ENCODE data around the gene RAB8B. TPM values are rescaled to one million over a fixed set of nuclear protein-coding genes. Genes with fewer than 3 reads are reported as not detected.

Gene RAB8B
- total and polyA plus RNA-seq, 2 of the 13 experiments (the other 11 are each of a cell fraction or from before 2014, with no cell fraction given) = 6.8 to 14.2 TPM

DNA sequence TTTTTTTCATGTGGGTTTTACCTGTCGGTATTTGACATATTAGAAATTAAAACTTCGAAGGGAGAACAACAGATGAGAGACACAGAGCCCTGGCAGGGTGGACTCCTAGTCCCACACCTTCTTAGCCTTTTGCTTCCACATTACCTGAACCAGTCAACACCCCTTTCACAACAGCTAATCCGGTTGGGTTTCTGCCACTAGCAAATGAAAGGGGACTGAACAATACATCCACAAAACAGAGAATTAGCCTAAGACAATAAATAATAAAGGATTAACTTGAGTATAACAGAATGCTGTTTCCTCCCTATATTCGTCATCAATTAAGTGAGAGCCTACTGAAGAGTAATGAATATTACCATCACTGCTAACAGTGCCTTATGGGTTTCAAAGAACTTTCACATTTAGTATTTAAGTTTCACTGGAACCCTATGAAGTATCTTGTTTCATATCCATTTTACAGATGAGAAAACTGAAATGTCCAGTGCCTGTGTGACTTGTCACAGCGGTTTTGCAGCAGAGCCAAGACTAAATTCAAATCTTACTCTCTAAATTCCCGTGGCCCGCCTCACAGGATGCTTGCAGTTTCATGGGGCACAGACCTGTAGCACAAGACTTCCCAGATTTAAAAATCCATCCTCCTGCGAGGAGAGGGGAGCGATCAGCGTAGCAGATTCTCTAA, 1.0 kb upstream of the RAB8B start:
- H3K9ac ChIP-seq (ENCODE audit: insufficient read depth, low read depth, low read length) = peak overlapping the region; percentile 58; the same call in 1 of the 2 replicates
- peak overlapping the region; percentile 64 to 93 (median 82) for H3K4me3 ChIP-seq (replicated peaks in 1 of 3; ENCODE audit: insufficient read depth in 1 of 3, low read depth in 2 of 3, low read length in 3 of 3)
- WGBS (ENCODE audit: low lambda C conversion rate) = 10% methylated on average over 10 of the region's 10 CpGs
- in situ Hi-C loops (cut with HindIII; ENCODE audit: extremely low pct_ligation_motif_present, low pct_unique_long_range_greater_than_20kb) = no loop called here
- no peak overlapping the region for H3K27ac ChIP-seq (ENCODE audit: extremely low read length, insufficient read depth, low read length)
- no peak for TF ChIP-seq ZNF496 (CRISPR knock-in tag; IDR thresholded peaks at IDR 0.05; ENCODE audit: insufficient replicate concordance)
- TF ChIP-seq NAIF1 (CRISPR knock-in tag; IDR thresholded peaks at IDR 0.05; ENCODE audit: borderline replicate concordance) = 0 out of 2 replicates have a peak, but pooled peaks have one; percentile 27
- TF ChIP-seq ESRRA (CRISPR knock-in tag; IDR thresholded peaks at IDR 0.05; ENCODE audit: low read depth) = no peak
- TF ChIP-seq ZNF629 (CRISPR knock-in tag; conservative IDR thresholded peaks at IDR 0.05) = peak; percentile 74
- no peak for TF ChIP-seq ZNF557 (CRISPR knock-in tag; IDR thresholded peaks at IDR 0.05)
- DNase-seq (ENCODE audit: low spot score) (no peak), ATAC-seq (no peak), FAIRE-seq (no peak)
- H3K36me3 ChIP-seq (replicated peaks in 1 of 2; ENCODE audit: control insufficient read depth in 1 of 2, insufficient read depth in 2 of 2, low read length in 2 of 2) = no peaks in the 10 kb centered on the region
- no peaks in the 10 kb centered on the region for H3K9me3 ChIP-seq (ENCODE audit: low read length)
- ChIA-PET POLR2A (interaction anchor here (0.6 to 2.9 kb wide), 6 partner anchors 22 to 88 kb away, joined by 3 to 26 read pairs (median 3); partner anchors contain the start of gene RPS27L), CTCF (ENCODE audit: low intra/inter-chr PET ratio, low total read pairs) (no interaction called here)
- peaks cover 15% of the 10 kb centered on the region for H3K79me2 ChIP-seq (ENCODE audit: insufficient read depth, low read length)
- no peaks in the 10 kb centered on the region; a peak in 1 of 5 replicates for H3K27me3 ChIP-seq (ENCODE audit: control insufficient read depth in 1 of 2, insufficient read depth in 2 of 2, low read length in 2 of 2)
- intact Hi-C loops (cut with micrococcal nuclease; ENCODE audit: unreplicated experiment) = loop anchor here (5.0 kb wide), 1 partner anchor 89 kb away; the partner anchor contains the start of gene APH1B
- peak overlapping the region; percentile 83 for H2AFZ ChIP-seq (ENCODE audit: low read length)
- peak overlapping the region; percentile 97 for H3K4me2 ChIP-seq (ENCODE audit: low read depth, low read length)
- no TSS peak for BruUV-seq (replicated peaks)
- no peaks in the 10 kb centered on the region for H4K20me1 ChIP-seq (ENCODE audit: insufficient read depth, low read length)
- peaks cover 69% of the 10 kb centered on the region for H3K4me1 ChIP-seq (ENCODE audit: insufficient read depth, low read length)

DNA sequence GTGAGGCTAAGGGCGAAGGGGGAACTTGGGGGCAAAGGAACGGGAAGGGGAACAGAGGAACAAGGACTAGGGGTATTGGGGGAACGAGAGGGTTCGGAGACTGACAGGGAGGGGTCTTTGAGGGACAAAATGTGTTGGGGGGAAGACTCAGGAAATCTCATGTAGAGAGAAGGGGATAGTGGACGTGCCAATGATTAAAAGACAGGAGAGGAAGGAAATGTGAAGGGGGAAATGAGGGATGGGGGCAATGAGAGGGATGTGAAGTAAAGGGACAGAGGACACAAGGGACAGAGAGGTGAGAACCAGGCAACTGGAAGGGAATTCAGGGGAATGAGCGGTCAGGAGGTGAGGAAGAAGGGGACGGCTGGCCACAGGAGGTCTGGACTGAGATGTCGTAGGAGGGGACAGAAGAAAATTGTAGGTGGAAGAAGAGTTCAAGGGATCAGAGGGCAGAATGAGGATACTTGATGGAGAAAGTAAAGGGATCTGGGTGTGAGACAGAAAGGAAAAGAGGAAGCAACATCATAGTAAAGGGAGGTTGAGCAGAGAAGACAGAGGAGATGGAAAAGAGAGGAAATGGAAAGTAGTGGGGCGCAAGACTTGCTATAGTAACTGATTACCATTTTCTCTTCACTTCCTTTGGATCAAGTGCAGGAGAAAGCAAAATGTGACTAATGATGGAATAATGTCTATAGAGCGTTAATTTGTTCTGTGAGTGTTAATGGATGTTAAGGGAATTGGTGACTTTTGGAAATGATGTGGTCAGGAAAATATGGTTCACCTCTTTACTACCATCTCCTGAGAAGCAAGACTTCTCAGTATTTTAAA, 749 bp downstream of the RAB8B start:
- H3K4me2 ChIP-seq (ENCODE audit: low read depth, low read length) = peak overlapping the region; percentile 98
- TSS peak; percentile 57 for BruUV-seq (replicated peaks)
- no peaks in the 10 kb centered on the region for H3K9me3 ChIP-seq (ENCODE audit: low read length)
- WGBS (ENCODE audit: low lambda C conversion rate) = 14% methylated on average over 10 of the region's 10 CpGs
- ATAC-seq = no peak
- intact Hi-C loops (cut with micrococcal nuclease; ENCODE audit: unreplicated experiment) = loop anchor here (5.0 kb wide), 1 partner anchor 87 kb away; the partner anchor contains the start of gene APH1B
- DNase-seq (ENCODE audit: low spot score) = no peak
- CTCF ChIA-PET (ENCODE audit: low intra/inter-chr PET ratio, low total read pairs) = no interaction called here
- FAIRE-seq = no peak
- TF ChIP-seq ZNF772 (CRISPR knock-in tag; IDR thresholded peaks at IDR 0.05) (no peak), NR2F2 (IDR thresholded peaks at IDR 0.05; ENCODE audit: borderline replicate concordance, low read depth) (no peak), GZF1 (CRISPR knock-in tag; IDR thresholded peaks at IDR 0.05) (no peak), HNF4A (CRISPR knock-in tag; IDR thresholded peaks at IDR 0.05) (no peak), IKZF1 (IDR thresholded peaks at IDR 0.05) (no peak), MTA1 (CRISPR knock-in tag; IDR thresholded peaks at IDR 0.05; ENCODE audit: borderline replicate concordance) (no peak), RFXAP (CRISPR knock-in tag; IDR thresholded peaks at IDR 0.05; ENCODE audit: borderline replicate concordance) (no peak)
- H3K4me1 ChIP-seq (ENCODE audit: insufficient read depth, low read length) = peaks cover 75% of the 10 kb centered on the region
- no peaks in the 10 kb centered on the region; a peak in 1 of 5 replicates for H3K27me3 ChIP-seq (ENCODE audit: control insufficient read depth in 1 of 2, insufficient read depth in 2 of 2, low read length in 2 of 2)
- in situ Hi-C loops (cut with HindIII; ENCODE audit: extremely low pct_ligation_motif_present, low pct_unique_long_range_greater_than_20kb) = no loop called here
- no peaks in the 10 kb centered on the region for H3K36me3 ChIP-seq (replicated peaks in 1 of 2; ENCODE audit: control insufficient read depth in 1 of 2, insufficient read depth in 2 of 2, low read length in 2 of 2)
- H3K4me3 ChIP-seq (replicated peaks in 1 of 3; ENCODE audit: insufficient read depth in 1 of 3, low read depth in 2 of 3, low read length in 3 of 3) = peak overlapping the region; percentile 82 to 93 (median 85)
- peak overlapping the region; percentile 69 for H3K9ac ChIP-seq (ENCODE audit: insufficient read depth, low read depth, low read length)
- H4K20me1 ChIP-seq (ENCODE audit: insufficient read depth, low read length) = no peaks in the 10 kb centered on the region
- no peak overlapping the region for H3K27ac ChIP-seq (ENCODE audit: extremely low read length, insufficient read depth, low read length)
- peaks cover 17% of the 10 kb centered on the region for H3K79me2 ChIP-seq (ENCODE audit: insufficient read depth, low read length)
- POLR2A ChIA-PET = interaction anchor here (0.6 to 2.9 kb wide), 4 partner anchors 10 to 42 kb away, joined by 3 to 26 read pairs (median 3); partner anchors contain the start of gene RPS27L
- no peak overlapping the region for H2AFZ ChIP-seq (ENCODE audit: low read length)

Data from HepG2 (cell line).